NCI-H2227 (cell line): ENCODE results near the gene SLCO3A1.
"Not testable (repeated sequence)": the region's sequence is repeated elsewhere in the genome, so short reads cannot be mapped to it uniquely, and the experiment has no call there.

ENCODE experiments used
- DNase-seq: peaks from one replicate; lab custom pipeline; 2025; ENCODE audit not compliant: unreplicated experiment; lab: John Stamatoyannopoulos, UW

Gene SLCO3A1

DNA sequence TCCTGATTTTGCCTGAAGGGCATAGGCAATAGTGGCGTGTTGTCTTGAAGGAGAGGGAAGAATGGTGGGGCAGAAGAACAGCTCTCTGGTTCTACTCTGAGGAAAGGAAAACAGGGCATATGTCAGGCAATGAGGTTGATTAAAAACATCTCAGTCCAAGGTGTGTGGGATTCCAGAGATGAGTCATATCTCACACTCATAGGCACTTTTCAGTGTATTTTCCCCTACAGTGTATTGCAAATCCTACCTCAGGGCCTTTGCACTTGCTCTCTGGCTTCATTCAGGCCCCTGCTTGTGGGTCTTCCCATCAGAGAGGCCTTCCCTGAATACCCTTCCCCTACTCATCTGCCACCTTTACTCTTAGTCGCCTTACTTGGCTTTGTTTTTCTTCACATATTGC is 107.8 kb downstream of the SLCO3A1 start:
- DNase-seq: no peak

DNA sequence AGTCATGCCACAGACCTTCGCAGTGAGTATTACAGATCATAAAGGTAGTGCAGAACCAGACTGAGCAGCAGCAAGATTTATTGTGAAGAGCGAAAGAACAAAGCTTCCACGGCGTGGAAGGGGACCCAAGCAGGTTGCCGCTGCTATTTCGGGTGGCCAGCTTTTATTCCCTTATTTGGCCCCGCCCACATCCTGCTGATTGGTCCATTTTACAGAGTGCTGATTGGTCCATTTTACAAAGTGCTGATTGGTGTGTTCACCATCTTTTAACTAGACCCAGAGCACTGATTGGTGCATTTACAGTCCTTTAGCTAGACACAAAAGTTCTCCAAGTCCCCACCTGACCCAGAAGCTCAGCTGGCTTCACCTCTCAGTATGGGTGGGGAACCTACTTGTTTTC is 110.2 kb downstream of the SLCO3A1 start:
- DNase-seq: not testable (repeated sequence)

DNA sequence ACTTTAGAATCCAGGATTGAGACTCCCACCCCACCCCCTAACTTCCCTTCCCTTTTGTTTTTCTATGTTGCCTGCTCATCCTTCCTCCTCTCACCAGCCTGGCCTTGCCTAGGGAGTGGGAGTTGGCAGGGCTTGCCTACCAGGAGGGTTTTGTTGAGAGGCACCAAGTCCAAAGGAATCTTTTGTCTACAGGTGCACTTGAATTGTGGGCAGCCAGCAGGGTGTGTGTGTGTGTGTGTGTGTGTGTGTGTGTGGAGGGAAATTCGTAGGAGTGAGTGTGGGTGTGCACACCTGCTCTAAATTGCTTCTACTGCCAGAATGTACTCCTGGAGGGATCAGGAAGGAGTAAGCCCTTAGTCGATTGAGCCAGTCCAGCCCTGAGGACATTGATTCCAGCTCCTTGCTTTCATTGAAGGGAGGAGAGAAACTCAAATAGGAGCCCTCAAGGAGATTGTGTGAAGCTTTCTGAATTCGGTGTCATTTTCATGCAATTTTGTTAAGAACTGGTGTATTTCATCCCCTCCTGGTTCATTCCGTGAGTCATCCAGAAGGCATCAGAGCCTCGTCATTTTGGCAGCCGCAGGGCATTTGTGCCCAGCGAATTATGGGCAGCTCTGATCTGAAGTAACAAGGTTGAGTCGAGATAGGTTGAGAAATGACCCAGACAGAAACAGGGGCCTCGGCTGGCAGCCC is 112.1 kb downstream of the SLCO3A1 start:
- no peak for DNase-seq

DNA sequence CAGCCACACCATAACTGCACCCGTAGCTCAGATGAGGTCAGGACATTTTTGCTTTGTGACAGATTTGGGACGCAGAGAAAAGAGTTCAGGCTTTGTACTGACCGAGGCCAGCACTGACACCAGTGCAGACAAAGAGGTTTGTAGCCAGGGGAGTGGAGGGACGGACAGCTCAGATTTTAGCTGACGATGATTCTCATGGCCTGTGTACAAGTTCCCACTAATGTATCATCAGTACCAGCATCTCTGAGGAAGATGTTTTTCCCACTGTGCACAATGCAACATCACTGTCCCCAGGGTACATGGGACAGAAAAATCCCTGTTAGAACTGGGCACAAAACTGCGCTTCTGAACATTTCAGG is 112.7 kb downstream of the SLCO3A1 start:
- no peak for DNase-seq

DNA sequence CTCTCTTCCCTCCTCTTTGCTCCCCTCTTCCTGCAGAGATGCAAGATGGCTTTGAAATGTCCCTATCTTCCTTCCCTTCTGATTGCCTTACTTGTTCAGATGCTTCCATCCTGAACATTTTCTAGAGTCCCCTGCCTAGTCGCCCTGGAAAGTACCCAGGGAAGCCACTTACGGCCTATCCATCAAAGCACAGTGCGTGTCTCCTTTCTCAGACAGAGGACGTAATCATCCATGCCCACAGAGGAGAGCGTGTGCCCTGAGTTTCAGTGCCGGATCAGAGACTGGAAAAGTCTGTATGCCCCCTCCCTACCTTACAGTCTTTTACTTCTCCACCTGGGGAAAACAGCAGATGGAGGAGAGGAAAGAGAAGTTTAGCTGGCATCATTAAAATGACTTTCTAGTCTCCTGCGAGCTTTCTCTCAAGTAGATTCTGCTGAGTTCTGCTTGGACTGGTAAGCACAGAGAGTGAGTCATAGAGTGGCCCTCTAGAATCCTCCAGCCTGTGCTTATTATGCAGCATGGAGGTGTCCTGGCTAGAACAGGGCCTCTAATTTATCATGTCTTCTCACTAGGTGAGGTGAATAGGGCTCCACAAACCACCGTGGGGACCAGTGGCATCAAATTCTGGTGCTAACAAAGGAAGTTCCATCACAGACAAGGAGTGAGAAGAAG is 114.6 kb downstream of the SLCO3A1 start:
- no peak for DNase-seq

DNA sequence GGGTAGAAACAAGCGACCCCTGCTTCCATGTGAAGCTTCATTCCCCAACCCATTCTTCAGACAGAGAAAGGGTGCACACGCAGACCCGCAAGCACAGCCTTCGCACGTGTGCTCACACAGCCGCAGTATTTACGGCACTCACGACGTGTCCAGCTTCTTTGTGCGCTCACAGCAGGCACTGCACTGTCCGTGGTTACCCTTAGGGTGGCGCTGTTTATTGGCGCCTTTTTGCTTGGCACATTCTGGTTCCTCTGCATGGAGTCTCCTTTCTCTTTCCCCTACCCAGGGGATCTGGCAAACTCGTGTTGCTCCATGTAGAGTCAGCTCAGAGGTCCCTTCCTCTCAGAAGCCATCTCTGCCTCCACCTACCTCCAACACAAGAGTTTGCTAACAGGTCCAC is 115.1 kb downstream of the SLCO3A1 start:
- no peak for DNase-seq

DNA sequence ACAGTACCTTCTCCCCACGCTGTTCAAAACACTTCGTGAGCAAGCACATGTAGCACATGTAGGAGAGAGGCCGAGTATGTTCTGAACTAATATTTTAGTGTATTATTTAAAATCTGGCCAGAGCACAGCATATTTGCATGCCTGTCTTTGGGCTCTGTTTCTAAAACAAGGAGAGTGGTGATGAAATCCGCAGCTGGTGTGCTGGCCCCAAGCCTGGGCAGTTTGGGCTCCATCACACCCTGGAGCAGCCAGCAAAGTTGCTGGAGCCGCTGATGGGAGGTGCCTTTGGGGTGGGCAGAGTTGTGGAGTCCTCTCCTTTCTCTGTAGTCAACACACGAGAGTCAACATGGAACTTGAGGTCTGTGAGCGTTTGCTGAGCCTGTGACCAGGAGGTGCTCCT is 116.6 kb downstream of the SLCO3A1 start:
- no peak for DNase-seq

DNA sequence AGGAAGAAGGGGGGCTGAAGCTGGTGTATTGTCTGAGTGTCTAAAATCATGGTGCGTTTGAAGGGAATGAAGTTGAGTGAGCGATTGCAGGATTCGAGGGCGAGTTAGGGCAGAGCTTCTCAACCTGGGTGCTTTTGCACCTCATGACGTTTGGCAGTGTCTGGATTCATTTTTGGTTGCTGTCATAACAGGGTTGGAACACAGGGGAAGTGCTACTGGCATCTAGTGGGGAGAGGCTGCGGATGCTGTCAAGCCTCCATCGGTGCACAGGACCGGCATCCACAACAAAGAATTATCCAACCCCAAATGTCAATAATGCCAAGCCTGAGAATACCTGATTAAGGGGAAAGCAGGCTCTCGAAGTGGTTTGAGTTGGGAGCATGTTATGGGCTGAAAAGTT is 120.0 kb downstream of the SLCO3A1 start:
- no peak for DNase-seq

DNA sequence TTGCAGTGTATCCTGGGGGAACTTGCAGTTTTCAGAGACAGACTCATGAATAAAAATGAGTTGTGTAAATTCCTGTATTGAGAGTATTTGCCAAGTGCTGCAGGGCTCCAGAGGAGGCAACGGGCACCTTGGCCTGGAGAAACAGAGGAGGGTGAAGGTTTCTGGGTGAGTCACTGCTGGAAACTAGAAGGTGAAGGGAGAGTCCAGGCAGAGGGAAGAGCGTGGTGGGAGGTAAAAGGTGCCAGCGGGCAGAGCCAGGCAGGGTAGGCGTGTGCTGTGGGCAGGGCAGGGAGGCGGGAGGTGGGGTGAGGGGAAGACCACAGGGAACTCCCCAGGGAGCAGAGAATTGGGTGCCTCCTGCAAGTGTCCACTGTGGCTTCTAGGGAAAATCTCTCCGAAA is 120.8 kb downstream of the SLCO3A1 start:
- no peak for DNase-seq

DNA sequence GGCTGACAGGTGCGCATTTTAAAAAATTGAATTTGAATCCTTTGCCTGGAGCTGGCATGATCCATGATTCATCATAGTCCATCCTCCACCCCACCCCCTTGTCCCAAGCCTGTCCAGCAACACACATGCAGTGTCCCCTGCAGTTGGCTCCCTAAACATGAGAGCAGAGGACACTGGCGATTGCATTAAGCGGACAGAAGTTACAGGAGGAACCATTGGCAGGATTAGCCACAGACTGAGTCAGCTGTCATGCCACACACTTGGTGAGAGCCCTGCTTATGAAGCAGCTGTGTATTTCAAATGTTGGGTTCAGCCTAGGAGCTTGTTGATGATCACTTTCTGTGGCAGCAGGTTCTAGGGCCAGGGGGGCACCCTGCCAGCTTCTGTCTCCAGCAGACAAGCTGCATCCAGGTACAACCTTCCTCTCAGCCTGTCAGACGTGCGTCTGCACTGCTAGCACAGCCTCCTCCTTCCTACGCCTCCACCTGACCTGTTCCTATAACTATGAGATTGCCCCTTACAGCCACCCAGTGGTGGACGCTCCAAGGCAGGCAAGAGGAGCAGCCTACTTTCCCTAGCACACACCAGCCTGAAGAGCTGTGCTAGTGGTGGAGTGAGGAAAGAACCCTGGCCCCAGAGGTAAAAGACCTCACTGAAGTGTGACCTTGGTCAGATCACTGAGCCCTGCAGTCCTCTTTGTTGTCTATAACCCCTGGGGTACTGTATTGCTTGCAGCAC is 121.9 kb downstream of the SLCO3A1 start:
- no peak for DNase-seq

DNA sequence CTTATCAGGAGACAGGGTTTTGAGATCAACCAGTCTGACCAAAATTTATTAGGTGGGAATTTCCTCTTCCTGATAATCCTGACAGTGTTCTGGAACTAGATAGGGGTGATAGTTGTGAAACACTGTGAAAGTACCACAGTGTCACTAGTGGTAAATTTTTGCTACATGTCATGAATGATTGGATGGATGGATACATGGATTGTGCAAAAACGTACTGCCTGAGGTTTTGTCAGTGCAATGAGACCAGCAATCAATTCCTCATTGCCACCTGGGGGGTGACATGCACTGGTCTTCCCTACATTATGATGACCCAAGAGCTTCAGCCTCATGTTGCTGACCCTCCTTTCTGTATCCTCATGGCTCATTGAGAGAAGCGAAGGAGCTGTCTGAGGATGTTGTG is 123.5 kb downstream of the SLCO3A1 start:
- no peak for DNase-seq

DNA sequence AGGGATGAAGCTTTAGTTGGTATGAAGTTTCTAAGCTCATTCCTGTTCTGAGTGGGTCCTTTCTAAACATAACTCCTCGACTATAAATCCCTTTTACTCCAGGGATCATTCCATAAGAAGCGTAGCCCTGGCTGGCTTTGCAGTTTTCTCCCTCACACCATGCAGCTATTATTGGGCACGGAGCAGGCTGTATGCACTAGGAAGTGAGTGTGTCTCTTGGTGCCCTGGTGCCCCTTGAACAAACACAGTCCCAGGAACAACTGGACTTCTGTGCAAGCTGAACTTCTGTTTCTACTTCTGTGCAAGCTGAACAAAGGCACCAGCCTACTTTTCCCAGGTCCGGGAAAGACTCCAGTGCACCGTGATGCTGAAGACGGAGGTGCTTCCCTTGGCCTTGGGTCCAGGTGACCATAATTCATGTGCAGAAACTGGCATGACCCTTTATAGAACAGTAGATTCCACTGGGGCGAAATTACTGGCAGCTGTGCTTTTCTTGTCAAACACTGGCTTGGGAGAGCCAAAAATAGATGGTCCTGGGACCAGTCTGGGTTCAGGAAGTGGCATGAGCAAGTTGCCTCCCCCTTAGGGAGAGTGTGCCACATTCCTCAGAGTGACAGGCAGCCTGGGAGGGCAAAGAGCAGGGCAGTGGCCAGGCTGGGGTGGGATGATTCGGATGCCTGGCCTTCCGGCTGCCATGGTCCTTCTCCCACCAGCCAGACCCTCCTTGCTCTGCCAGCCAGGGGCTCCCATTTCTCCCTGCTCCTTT is 127.2 kb downstream of the SLCO3A1 start:
- DNase-seq: no peak

DNA sequence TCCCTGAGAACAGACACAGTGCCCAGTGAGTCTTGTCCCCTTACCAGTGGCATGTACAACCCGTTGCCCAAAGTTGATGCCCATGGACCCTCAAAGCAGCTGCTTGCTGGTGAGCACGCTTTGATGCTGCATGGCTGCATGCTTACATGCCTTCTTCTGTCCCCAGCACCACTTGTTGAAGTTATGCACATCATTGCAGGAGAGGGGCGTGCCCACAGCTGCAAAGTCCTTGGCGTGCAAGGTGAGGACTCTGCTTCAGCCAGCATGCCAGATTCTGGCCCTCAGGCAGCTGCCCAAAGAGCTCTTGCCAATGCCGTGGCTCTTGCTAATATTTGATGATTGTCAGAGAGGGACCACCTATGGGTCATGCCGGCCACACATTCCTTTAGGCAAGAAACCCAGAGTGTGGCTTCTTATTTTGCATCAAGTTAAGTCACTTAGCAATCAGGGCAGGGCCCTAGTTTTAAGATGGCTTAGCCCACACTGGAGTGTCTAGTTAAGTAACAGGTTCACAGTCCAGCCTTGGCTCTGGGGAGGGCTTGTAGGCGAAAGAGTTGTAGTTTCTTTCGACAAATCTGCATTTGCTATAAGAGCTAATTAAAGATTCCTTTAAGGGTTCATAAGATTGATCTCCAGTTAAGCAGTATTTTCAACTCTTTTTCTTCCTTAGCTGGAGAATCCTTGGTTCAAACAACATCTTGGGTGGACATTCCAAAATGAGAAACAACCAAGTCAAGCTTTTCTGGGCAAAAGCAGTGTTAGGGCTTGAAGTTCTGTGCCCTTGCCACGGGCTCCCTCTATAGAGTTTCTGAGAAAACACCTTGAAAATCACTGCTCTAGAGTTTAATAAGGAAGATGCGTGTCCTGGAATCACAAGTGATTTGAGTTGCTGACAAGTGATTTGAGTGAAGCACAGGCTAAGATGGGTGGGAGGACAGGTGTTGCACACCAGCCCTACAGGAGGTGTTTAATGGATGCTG is 128.6 kb downstream of the SLCO3A1 start:
- DNase-seq: no peak

DNA sequence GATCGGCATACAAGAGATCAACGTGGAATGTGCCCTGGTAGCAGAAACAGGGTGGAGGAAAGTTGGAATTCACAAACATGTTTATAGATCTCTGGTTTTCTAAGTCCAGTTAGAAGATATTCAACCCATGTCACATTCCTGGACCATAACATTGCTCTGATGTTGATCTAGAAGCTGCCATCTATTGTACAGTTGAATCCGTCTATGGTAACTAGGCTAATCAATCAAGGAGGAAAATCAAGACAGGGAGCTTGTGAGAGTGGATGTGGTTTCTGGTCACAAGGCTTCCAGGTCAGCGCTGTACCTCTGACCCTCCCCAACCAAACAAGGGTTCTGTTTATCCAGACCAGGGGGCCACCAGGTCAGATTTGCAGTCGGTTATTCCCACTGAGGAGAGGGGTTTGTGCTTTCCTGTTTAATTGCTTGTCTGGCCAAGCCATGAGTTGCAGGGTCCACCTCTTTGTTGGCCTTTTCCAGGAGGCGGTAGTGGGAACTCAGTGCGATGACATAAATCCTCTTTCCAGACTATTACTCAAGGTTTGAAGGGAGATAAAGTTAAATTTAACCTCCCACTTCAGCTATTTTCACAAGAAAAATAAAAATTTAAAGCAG is 130.3 kb downstream of the SLCO3A1 start:
- DNase-seq: no peak

DNA sequence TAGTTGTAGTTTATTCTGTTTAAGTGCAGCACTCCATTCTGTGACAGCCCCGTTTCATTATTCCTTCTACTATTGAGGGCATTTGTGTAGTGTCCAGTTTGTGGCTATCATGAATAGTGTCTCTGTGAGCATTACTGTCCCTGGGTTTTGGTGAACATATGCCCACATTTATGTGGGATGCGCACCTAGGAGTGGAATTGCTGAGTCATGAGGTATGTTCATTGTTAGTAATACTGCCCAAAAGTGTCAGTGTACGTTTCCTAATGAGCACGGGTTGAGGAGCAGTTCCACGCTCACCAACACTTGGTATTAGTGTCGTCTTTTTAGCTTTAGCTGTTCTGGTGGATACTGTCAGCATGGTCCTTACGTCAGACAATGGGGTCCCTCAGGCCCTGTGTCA is 131.8 kb downstream of the SLCO3A1 start:
- DNase-seq: no peak

DNA sequence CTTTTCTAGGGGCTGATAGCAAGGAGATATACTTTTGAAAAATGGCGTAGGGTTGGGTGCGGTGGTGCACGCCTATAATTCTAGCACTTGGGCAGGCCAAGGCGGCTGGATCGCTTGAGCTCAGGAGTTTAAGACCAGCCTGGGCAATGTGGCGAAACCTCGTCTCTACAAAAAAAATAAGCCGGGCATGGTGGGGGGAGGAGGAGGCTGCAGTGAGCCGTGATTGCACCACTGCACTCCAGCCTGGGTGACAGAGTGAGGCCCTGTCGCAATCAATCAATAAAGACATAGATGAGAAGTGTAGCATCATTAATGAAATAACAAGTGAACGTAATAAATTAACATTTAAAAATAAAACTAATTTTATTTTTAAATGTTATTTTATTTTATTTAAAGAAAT is 134.6 kb downstream of the SLCO3A1 start:
- DNase-seq: no peak

DNA sequence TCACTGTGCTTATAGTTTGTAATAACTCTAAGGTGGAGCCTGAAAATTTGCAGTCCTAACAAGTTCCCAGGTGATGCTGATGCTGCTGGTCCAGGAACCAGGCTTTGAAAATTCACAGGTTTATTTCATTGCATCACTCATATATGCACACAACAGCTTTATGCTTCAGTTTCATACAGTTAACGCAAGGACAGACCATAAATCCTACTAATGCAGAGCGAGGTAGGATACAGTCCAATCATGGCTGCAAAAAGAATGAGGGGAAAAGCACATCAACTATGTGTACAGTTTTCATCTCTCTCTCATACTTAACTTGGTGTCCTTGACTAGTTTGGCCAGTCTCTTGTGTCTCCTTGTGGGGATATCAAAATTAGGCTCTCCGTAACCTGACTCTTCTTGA is 135.1 kb downstream of the SLCO3A1 start:
- no peak for DNase-seq

DNA sequence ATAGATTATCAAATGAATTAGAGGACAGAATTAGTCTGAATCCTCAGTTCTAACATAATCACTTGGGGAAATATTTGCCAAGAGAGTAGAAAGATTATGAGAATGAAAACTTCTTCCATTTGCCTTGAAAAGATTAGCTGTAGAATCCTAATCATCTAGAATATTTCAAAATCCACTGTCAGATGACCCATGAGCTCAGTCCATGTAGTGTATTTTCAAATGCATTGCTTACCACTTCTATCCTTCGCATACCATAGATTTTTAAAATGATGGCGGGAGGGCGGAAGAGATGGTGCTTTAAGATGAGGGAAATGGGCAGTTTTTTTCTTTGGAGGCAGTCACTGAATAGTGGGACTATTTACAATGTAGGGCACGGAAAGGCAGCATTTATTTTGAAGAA is 136.3 kb downstream of the SLCO3A1 start:
- no peak for DNase-seq

DNA sequence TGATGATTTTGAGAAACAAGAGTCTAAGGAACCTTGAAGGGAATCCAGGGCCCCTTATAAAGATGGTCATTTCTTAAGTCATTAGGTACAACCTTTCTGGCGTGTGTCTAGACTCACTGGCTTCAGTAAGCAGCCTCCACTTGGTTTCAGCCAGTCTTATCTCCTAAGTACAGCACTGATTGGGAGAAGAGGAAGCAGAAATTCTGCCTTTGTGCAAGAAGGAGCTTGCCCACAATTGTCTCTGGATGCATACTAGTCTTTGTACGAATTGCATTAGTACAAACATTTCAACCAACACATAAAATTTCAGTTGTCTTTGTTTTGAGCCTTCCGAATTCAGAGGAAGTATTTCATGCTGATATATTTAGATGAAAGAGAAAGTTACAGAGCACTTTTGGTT is 139.4 kb downstream of the SLCO3A1 start:
- no peak for DNase-seq

DNA sequence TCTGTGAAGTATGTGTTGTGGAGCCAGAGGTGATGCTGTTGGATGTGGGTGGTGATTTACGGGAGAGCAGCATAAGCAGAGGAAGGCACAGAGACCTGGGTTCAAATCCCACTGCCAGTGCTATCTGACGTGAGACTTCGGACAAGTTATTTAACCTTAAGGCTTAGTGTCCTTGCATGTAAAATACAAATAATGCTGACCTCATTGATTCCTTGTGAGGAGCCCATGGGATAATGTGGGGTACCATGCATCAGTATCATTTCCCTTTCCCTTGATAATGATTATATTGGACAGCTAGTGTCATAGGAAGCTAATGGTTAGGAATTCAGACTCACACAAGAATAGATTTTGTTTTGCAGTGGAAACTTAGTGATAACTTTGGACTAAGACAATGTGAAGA is 141.6 kb downstream of the SLCO3A1 start:
- no peak for DNase-seq
